Stimulated activated CD8-positive, alpha-beta memory T cell treated with anti-CD3 and anti-CD28 coated beads, Interleukin-12 subunit alpha, Interleukin-12 subunit beta, amount 100 ng/mL, for 1 hour (primary cell): ENCODE results near the gene RPS6KA5.
"Not testable (repeated sequence)": the region's sequence is repeated elsewhere in the genome, so short reads cannot be mapped to it uniquely, and the experiment has no call there.

Experiments
- DNase-seq: peaks from one replicate; pipeline ENCODE4 v3.0.0-alpha.2; 2020; ENCODE audit warnings: low read depth

The RPS6KA5 gene

GRCh38 chr14:91065266-91065665 lies 4.8 kb upstream of the RPS6KA5 start:
- no peak for DNase-seq

- DNase-seq: no peak
Observed at GRCh38 chr14:91063119-91063518, 2.7 kb upstream of the RPS6KA5 start.

DNA sequence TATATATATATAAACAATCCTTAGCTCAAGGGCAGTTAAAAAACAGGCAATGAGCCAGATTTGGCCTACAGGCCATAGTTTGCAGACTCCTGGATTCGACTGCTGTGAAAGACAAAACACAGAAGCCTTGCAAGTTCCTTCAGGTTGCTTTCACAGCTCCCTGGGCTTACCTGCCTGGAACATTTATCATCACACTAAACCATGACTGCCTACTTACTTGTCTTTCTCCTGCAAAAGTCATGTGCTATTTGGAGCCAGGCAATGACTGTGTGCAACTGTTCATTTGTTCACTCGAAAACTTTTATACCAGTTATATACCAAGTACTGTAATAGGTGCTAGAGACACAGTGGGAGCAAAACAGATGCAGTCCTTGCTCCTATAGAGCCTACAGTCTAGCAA lies 2.2 kb upstream of the RPS6KA5 start:
- DNase-seq: no peak

- DNase-seq: no peak
Observed at GRCh38 chr14:91061056-91061887, 831 bp upstream of the RPS6KA5 start.

DNA sequence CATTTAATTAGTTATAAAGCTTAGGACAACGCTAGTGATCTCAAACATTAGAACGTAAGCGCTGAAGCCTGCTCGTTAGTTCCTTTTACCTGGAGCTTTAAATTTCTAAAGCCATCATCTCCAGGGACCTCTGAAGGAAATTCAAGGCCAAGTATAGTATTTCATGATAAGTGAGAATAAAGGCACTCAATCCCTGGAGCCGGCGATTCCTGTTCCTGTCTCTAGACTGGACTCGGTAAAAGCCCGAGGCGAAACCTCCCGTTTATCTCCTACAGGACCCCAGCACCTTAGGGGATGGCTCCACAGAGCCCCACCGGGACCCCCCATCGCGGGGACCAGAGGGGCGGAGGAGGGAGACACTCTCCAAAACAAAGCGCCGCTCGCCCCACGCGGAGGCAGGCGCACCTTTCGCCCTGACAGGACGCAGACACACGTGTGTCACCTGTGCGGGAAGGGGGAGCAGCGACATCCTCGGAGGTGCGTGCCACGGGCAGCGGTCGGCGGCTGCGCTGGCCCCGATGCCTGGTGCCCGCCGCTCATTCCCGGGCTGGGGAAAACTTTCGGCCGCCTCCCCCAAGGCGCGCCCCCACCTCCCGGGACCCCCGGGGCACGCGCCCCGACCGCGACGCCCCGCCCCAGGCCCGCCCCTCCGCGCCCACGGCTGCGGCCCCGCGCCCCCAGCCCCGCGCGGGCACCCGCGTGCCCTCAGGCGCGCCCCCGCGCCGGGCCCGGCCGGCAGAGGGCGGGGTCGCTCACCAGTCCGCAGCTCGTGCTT lies 678 bp downstream of the RPS6KA5 start:
- no peak for DNase-seq

- DNase-seq: no peak
Observed at GRCh38 chr14:91058042-91058581, 2.3 kb downstream of the RPS6KA5 start.

- DNase-seq: no peak
Observed at GRCh38 chr14:91056361-91056760, 4.1 kb downstream of the RPS6KA5 start.

DNA sequence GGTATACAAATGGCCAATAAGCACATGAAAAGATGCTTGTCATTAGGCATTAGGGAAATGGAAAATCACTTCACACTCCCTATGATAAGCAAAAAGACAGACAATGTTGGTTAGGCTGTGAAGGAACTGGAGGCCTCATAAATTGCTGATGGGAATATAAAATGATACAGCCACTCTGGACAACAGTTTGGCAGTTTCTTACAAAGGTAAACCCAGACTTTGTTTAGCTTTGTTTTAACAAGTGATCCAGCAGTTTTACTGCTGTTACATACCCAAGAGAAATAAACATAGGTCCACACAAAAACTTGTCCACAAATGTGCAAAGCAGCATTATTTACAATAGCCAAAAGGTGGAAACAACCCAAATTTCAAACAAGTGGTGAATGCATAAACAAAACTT lies 5.4 kb downstream of the RPS6KA5 start:
- DNase-seq: no peak

DNA sequence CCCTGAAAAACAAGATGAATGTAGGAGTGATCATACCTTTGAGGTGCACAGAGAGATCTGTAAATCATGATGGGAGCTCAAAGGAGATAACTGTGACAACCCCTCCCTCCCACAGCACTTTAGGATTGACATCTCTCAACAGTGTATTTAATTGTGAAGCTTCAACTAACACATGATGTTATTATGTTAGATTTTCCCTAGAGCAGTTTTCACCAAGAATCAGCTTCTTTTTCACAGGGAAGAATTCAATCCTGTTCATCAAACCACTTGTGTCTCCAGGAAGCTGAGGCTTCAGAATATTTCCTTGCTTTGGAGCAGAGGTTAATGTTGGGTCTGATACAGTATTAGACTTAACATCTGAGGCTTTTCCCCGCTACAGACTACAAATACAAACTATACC lies 11.8 kb downstream of the RPS6KA5 start:
- no peak for DNase-seq

GRCh38 chr14:91048265-91048664 lies 12.2 kb downstream of the RPS6KA5 start:
- DNase-seq: no peak

- DNase-seq: no peak
Observed at GRCh38 chr14:91047174-91047753, 13.2 kb downstream of the RPS6KA5 start.

DNA sequence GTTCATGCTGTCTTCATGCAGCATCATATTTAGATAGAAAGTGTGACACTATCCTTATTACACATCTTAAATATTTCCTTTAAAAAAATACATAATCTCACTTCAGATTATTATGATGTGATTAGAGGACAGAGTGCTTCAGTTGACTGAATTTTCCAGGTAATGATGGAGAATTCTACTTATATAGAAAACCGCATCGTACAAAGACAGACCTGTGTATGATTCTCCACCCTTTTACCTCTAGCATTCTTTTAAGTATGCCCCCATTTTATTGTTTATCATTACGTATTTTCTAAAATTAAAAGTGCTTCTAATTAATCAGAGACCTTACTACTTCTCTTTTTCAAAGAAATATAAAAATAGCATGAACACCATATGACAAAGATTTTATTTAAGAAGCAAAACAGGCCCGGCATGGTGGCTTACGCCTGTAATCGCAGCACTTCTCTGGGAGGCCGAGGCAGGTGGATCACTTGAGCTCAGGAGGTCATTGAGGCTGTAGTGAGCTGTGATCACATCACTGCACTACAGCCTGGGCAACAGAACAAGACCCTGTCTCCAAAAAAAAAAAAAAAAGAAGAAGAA lies 13.9 kb downstream of the RPS6KA5 start:
- DNase-seq: no peak

- DNase-seq: no peak
Observed at GRCh38 chr14:91041450-91041849, 19.0 kb downstream of the RPS6KA5 start.

DNA sequence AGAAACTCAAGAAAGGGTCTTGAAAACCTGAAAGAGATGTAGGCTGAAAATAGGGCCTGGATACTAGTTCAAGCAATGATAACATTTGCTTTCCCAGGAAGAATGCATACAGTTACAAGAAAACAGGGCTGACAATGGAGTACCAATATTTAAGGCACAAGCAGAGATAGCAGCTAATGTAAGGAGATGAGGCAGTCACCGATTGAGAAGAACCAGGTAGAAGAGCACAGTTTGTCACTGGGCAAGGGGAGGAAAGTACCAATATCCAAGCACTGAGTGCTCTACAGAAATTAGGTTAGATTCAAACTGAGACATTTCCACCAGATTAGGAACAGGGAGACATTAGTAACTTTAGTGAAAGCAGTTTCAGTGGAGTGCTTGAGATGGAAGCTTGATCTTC lies 19.9 kb downstream of the RPS6KA5 start:
- DNase-seq: no peak

DNA sequence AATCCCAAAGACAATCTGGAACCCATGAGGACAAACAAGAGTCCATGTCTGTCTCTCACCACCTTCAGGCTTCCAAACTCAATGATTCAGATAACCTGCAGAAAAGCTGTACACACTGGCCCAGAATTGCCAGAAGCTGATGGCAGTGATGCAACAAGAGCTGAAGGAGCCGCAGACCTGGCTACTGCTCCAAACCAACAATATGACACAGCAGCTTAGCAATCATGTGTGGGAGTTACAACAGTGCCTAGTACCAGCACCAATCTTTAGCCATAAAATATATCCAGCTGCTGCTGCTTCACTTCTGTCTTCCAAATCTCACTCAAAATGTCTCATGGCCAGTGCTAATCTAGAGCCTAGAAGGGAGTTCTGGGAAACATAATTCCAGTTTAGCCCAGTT lies 22.0 kb downstream of the RPS6KA5 start:
- DNase-seq: no peak

GRCh38 chr14:91036741-91037469 lies 23.5 kb downstream of the RPS6KA5 start:
- no peak for DNase-seq

DNA sequence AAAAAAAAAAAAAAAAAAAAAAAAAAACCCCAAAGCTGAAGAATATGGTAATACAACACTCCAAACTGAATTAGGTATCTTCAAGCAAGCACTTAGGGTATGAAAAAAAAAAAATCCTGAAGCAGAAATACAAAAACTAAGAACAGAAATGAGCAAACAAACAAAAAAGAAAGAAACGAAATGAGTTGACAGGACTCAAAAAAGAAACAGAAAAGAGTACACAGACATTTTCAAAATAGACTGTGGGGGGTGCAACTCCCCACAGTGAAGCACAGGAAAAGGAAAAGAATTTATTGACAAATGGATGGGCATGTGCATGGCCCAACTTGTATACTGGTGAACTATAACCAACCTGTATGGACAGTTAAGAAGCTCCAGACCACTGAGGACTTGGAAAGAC lies 24.6 kb downstream of the RPS6KA5 start:
- DNase-seq: no peak

- not testable (repeated sequence) for DNase-seq
Observed at GRCh38 chr14:91034379-91034778, 26.1 kb downstream of the RPS6KA5 start.

DNA sequence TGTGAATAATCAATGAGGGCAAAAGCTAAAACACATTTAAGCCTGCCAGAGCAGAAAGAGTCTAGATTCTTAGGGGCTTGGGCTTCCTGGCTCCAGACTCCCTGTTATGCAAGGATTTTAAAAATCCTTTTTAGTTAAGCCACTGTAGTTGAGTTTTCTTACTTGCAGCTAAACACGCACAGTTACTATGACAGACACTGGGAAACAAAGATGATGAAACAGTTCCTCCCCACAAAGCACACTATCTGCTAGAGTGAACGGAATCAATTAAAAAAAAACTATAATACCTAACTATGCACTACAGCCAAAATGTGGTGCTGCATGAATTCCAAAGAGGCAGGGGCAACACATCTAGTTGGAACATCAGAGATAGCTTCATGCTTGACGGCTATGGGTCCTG lies 28.2 kb downstream of the RPS6KA5 start:
- no peak for DNase-seq

- DNase-seq: no peak
Observed at GRCh38 chr14:91031666-91032065, 28.8 kb downstream of the RPS6KA5 start.

- no peak for DNase-seq
Observed at GRCh38 chr14:91029456-91030217, 30.8 kb downstream of the RPS6KA5 start.
